GM12865 (cell line): ENCODE measurements around the gene PTBP3.
A peak's percentile ranks its signal among the peaks of the same experiment; 100 is the strongest.

Source experiments
- DNase-seq: peaks from one replicate; pipeline ENCODE4 v3.0.0; 2010; ENCODE audit warnings: low read depth
- H3K4me3 ChIP-seq: 2 replicates; pipeline ENCODE4 v1.5.1; 2011; ENCODE audit warnings: mild to moderate bottlenecking, low read depth, low read length, control low read depth
- TF ChIP-seq, protein P1 (sequence below): IDR thresholded peaks from 2 replicates; pipeline ENCODE4 v1.5.1; 2011; ENCODE audit warnings: low read length, control low read depth, low read depth, inconsistent platforms; ENCODE audit not compliant: insufficient read depth; ENCODE audit errors: missing control alignments

PTBP3 gene

DNA sequence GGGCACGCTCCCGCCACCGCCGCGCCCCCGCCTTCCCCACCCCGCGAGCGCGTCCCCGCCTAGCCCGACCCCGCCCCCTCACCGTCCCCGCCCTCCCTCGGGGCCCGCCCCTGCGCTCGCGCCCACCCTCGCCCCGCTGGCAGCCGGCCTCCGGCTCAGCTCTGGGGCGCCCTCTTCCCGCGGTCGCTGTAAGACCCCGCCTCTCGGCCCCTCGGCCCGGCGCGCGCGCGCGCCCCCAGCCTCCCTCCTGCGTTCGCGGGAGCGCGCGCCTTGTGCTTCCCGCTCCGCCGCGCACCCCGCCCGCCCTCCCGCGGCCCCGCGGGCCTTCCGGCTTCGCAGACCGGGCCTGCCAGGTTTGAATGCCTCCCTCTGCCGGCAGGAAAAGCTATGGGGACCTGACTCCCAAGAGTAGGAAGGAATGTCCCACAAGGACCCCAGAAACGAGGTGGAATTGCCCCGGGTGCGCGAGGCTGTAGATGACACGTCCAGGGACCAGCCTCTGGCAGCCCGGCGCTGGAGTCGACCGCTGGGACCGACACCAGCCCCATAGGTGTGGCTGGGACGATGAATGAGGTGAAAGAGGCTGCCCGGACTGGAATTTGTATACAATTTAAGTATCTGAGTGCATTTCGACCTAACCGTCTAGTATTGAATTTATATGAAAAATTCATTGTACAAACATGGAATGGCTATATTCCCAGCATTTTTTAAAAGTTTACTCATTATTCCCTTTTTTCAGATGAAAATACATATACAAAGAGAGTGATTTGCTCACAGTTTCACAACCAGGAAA is 416 bp upstream of the PTBP3 start:
- TF ChIP-seq, protein P1, sequence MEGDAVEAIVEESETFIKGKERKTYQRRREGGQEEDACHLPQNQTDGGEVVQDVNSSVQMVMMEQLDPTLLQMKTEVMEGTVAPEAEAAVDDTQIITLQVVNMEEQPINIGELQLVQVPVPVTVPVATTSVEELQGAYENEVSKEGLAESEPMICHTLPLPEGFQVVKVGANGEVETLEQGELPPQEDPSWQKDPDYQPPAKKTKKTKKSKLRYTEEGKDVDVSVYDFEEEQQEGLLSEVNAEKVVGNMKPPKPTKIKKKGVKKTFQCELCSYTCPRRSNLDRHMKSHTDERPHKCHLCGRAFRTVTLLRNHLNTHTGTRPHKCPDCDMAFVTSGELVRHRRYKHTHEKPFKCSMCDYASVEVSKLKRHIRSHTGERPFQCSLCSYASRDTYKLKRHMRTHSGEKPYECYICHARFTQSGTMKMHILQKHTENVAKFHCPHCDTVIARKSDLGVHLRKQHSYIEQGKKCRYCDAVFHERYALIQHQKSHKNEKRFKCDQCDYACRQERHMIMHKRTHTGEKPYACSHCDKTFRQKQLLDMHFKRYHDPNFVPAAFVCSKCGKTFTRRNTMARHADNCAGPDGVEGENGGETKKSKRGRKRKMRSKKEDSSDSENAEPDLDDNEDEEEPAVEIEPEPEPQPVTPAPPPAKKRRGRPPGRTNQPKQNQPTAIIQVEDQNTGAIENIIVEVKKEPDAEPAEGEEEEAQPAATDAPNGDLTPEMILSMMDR, result peak; percentile 33
- peak overlapping the region; percentile 98 for H3K4me3 ChIP-seq
- DNase-seq, result peak; percentile 98

DNA sequence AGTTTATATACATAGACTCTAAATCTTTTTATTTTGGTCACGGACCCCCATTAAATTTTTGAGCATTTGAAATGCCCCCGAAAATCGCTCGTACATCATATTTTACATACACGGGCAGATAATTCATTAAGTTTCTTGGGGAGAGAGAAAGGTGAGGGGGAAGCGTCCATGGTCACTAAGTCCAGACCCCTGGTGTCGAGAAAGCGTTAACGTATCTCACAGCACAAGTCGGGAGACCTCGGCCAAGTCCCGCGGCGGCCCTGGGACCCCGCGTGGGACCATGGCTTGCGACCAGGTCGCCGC is 794 bp downstream of the PTBP3 start:
- peak overlapping the region; percentile 98 for H3K4me3 ChIP-seq
- no peak for DNase-seq
- TF ChIP-seq, protein P1, result no peak

DNA sequence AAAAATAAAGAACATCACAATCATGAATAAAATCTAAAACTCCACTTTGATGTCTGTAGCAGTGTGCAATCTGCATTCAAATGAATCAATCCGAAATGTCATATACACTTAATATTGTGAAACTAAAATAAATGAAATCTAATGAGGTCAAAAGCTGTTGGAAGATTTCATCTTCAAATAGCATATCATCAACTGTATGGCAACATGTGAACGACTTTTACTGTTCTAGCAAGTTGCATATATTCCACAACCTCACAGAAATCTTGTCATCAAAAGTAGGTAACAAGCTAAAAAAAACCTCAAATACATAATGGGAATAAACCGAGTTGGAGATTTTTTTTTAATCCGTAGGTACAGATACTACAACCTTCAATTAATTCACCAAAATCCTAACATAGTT is 1.2 kb downstream of the PTBP3 start:
- TF ChIP-seq, protein P1, result no peak
- H3K4me3 ChIP-seq, result peak overlapping the region; percentile 98
- no peak for DNase-seq

DNA sequence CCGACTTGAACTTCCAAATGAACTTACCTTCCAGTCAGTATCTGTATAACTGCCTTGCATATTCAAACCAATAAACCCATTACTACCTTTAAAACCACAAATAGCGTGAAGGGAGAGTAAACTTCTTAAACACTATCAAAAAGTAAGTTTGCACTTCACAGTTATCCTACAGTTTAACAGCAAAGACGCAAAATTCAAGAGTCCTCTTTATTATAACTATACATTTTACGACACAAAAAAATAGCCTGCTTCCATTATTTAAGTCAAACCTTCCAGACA is 1.8 kb downstream of the PTBP3 start:
- TF ChIP-seq, protein P1, result no peak
- no peak for DNase-seq

DNA sequence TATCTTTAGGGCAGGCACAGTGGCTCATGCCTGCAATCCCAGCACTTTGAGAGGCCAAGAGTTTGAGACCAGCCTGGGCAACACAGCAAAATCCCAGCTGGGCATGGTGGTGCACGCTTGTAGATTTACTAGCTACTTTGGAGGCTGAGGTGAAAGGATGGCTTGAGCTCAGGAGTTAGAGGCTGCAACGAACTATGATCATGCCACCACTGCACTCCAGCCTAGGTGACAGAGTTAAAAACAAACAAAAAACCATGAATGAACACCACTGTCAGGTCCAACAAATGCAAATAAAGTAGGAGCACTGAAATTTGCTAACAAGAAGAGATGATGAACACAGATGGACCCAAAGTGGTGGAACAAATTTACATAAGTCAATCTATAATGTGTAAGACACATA is 4.9 kb downstream of the PTBP3 start:
- no peak overlapping the region for H3K4me3 ChIP-seq

More for the DNA sequence above, 1.8 kb downstream of the PTBP3 start:
- peak overlapping the region; percentile 98 for H3K4me3 ChIP-seq

DNA sequence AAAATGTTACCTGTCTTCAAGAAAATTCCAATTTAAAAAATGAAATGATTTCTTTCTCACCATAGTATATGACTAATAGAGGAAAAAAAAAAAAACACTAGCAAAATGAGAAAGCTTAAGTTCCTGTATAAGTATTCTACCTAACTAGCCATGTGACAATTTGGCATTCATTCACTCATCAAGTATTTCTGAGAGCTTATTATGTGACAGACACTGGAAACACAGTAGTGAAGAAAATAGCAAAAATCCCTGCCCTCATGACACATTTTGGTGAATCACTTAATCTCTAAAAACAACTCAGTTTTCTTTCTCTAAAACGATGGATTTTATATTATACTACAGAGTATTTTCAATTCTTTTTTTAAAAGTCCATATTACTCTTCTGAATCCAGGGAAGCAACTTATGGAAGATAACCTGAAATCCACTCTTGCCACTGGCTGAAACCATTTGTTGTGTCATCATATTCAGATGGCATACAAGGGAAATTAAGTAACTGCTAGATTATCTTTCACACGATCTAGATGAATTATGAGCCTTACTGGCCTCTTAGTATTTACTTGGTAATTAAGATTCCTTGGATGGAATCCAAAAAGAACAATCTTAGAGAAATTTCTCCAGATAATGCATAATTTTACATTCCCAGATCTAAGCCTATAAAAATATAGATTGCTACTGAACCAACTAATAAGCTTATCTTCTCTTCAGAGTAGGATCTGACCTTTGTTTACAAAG is 5.5 kb downstream of the PTBP3 start:
- DNase-seq, result no peak
- TF ChIP-seq, protein P1, result no peak
- no peak overlapping the region for H3K4me3 ChIP-seq

More for the DNA sequence above, 4.9 kb downstream of the PTBP3 start:
- DNase-seq, result no peak
- TF ChIP-seq, protein P1, result no peak

DNA sequence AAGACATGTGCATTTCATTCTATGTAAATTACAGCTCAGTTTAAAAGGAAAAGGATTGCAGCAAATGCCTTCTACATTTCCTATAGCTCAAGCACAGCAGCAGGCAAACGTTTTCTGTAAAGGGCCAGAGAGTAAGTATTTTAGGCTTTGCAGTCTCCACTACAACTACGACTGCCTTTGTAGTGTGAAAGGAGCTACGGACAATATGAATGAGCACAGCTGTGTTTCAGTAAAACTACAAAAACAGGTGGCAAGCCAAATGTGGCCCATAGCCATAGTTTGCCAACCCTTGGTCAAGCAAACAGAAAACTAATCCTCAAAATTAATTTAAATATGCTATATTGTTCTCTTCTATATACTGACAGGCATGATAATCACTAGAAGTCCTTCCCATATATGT is 7.2 kb downstream of the PTBP3 start:
- no peak overlapping the region for H3K4me3 ChIP-seq
- TF ChIP-seq, protein P1, result no peak
- peak; percentile 51 for DNase-seq
